Non-pigmented ciliary epithelial cell (primary cell): ENCODE data around the gene IFT25.

Source experiments
- DNase-seq: peaks from one replicate; pipeline ENCODE4 v3.0.0-alpha.2; 2010; ENCODE audit warnings: low read depth

The IFT25 gene

GRCh38 chr1:53927376-53927881, 18.1 kb downstream of the IFT25 start:
- DNase-seq: no peak

- DNase-seq: no peak
Measured at GRCh38 chr1:53919675-53920066, 25.8 kb downstream of the IFT25 start.

- no peak for DNase-seq
Measured at GRCh38 chr1:53918343-53918742, 27.2 kb downstream of the IFT25 start.

GRCh38 chr1:53913352-53914033, 32.0 kb downstream of the IFT25 start:
- no peak for DNase-seq

- no peak for DNase-seq
Measured at GRCh38 chr1:53911442-53911841, 34.1 kb downstream of the IFT25 start.

GRCh38 chr1:53909946-53910345, 35.6 kb downstream of the IFT25 start:
- DNase-seq: no peak

GRCh38 chr1:53906121-53906520, 39.4 kb downstream of the IFT25 start:
- no peak for DNase-seq

- DNase-seq: no peak
Measured at GRCh38 chr1:53905509-53905908, 40.0 kb downstream of the IFT25 start.

GRCh38 chr1:53902235-53903138, 43.0 kb downstream of the IFT25 start:
- DNase-seq: no peak

GRCh38 chr1:53899708-53900107, 45.8 kb downstream of the IFT25 start:
- DNase-seq: no peak

- DNase-seq: no peak
Measured at GRCh38 chr1:53899206-53899628, 46.3 kb downstream of the IFT25 start.

- DNase-seq: no peak
Measured at GRCh38 chr1:53896635-53897229, 48.8 kb downstream of the IFT25 start.

- no peak for DNase-seq
Measured at GRCh38 chr1:53895421-53895820, 50.1 kb downstream of the IFT25 start.

- DNase-seq: no peak
Measured at GRCh38 chr1:53894644-53895043, 50.9 kb downstream of the IFT25 start.

- DNase-seq: no peak
Measured at GRCh38 chr1:53893999-53894636, 51.4 kb downstream of the IFT25 start, which contains the start of gene DIO1. Gene DIO1, plus strand, starts transcription at chr1:53894187. Its CDS starts 24 bp downstream, at chr1:53894211.

GRCh38 chr1:53892911-53893310, 52.6 kb downstream of the IFT25 start:
- DNase-seq: no peak

GRCh38 chr1:53891678-53892077, 53.8 kb downstream of the IFT25 start:
- DNase-seq: no peak

GRCh38 chr1:53891018-53891417, 54.5 kb downstream of the IFT25 start:
- DNase-seq: no peak

- DNase-seq: no peak
Measured at GRCh38 chr1:53890522-53890941, 55.0 kb downstream of the IFT25 start.

- peak; percentile 48 for DNase-seq
Measured at GRCh38 chr1:53889304-53890298, 55.9 kb downstream of the IFT25 start, which contains the start of gene YIPF1. Gene YIPF1, minus strand, starts transcription at chr1:53889797. Its CDS starts 860 bp downstream, at chr1:53888937.

GRCh38 chr1:53888681-53889080, 56.8 kb downstream of the IFT25 start:
- no peak for DNase-seq
